ENCODE results near the gene RNF150. TPM values are rescaled to one million over a fixed set of nuclear protein-coding genes. Genes with fewer than 3 reads are reported as not detected.
"Not testable (repeated sequence)": the region's sequence is repeated elsewhere in the genome, so short reads cannot be mapped to it uniquely, and the experiment has no call there.

RNF150 gene
- polyA plus RNA-seq (2013, experiment 1 of 2) = 2.6 TPM
- 3.4 TPM for polyA plus RNA-seq (2013, experiment 2 of 2)

GRCh38 chr4:141133146-141133998 is at the start of gene RNF150:
RNF150 (minus strand) TSS chr4:141133469.
- H3K4me1 ChIP-seq (ENCODE audit: insufficient read depth, low read length) = no peaks in the 10 kb centered on the region
- no peaks in the 10 kb centered on the region for H3K36me3 ChIP-seq (ENCODE audit: insufficient read depth, low read length)
- 2% methylated on average over 50 of the region's 50 CpGs for WGBS
- H3K9ac ChIP-seq (ENCODE audit: low read depth, low read length) = peak within 1 kb of the TSS; percentile 70
- no peaks in the 10 kb centered on the region for H3K9me3 ChIP-seq (ENCODE audit: insufficient read depth, low read depth, low read length)
- H3K27me3 ChIP-seq (ENCODE audit: insufficient read depth, low read length) = peaks cover 41% of the 10 kb centered on the region
- H3K27ac ChIP-seq (ENCODE audit: low read depth, low read length) = no peak within 1 kb of the TSS
- peak within 1 kb of the TSS; percentile 90 for H3K4me3 ChIP-seq (ENCODE audit: low read length)

GRCh38 chr4:141180991-141181761 is 47.9 kb upstream of the RNF150 start:
- 89% methylated on average over 2 of the region's 2 CpGs for WGBS
- Histone ChIP-seq H3K9ac (ENCODE audit: low read depth, low read length) (no peak overlapping the region), H3K4me1 (ENCODE audit: insufficient read depth, low read length) (no peaks in the 10 kb centered on the region), H3K27me3 (ENCODE audit: insufficient read depth, low read length) (no peaks in the 10 kb centered on the region), H3K36me3 (ENCODE audit: insufficient read depth, low read length) (no peaks in the 10 kb centered on the region), H3K9me3 (ENCODE audit: insufficient read depth, low read depth, low read length) (no peaks in the 10 kb centered on the region), H3K27ac (ENCODE audit: low read depth, low read length) (no peak overlapping the region), H3K4me3 (ENCODE audit: low read length) (no peak overlapping the region)

- Histone ChIP-seq H3K27ac (ENCODE audit: low read depth, low read length) (no peak overlapping the region), H3K9ac (ENCODE audit: low read depth, low read length) (no peak overlapping the region), H3K4me3 (ENCODE audit: low read length) (no peak overlapping the region), H3K27me3 (ENCODE audit: insufficient read depth, low read length) (no peaks in the 10 kb centered on the region), H3K9me3 (ENCODE audit: insufficient read depth, low read depth, low read length) (no peaks in the 10 kb centered on the region), H3K4me1 (ENCODE audit: insufficient read depth, low read length) (no peaks in the 10 kb centered on the region), H3K36me3 (ENCODE audit: insufficient read depth, low read length) (no peaks in the 10 kb centered on the region)
- WGBS = 76% methylated on average over 7 of the region's 8 CpGs
Observed at GRCh38 chr4:141179474-141180373, 46.5 kb upstream of the RNF150 start.

GRCh38 chr4:141177171-141177570 is 43.9 kb upstream of the RNF150 start:
- Histone ChIP-seq H3K9me3 (ENCODE audit: insufficient read depth, low read depth, low read length) (no peaks in the 10 kb centered on the region), H3K4me1 (ENCODE audit: insufficient read depth, low read length) (no peaks in the 10 kb centered on the region), H3K4me3 (ENCODE audit: low read length) (no peak overlapping the region), H3K36me3 (ENCODE audit: insufficient read depth, low read length) (no peaks in the 10 kb centered on the region), H3K27ac (ENCODE audit: low read depth, low read length) (no peak overlapping the region), H3K27me3 (ENCODE audit: insufficient read depth, low read length) (no peaks in the 10 kb centered on the region), H3K9ac (ENCODE audit: low read depth, low read length) (no peak overlapping the region)
- no CpG with 5 or more reads among the region's 1 CpG for WGBS

GRCh38 chr4:141174457-141174856 is 41.2 kb upstream of the RNF150 start:
- no peak overlapping the region for H3K27ac ChIP-seq (ENCODE audit: low read depth, low read length)
- no peaks in the 10 kb centered on the region for H3K4me1 ChIP-seq (ENCODE audit: insufficient read depth, low read length)
- no peaks in the 10 kb centered on the region for H3K36me3 ChIP-seq (ENCODE audit: insufficient read depth, low read length)
- no peak overlapping the region for H3K4me3 ChIP-seq (ENCODE audit: low read length)
- 94% methylated on average over 1 of the region's 1 CpG for WGBS
- no peaks in the 10 kb centered on the region for H3K27me3 ChIP-seq (ENCODE audit: insufficient read depth, low read length)
- no peaks in the 10 kb centered on the region for H3K9me3 ChIP-seq (ENCODE audit: insufficient read depth, low read depth, low read length)
- no peak overlapping the region for H3K9ac ChIP-seq (ENCODE audit: low read depth, low read length)

- H3K4me1 ChIP-seq (ENCODE audit: insufficient read depth, low read length) = no peaks in the 10 kb centered on the region
- H3K9ac ChIP-seq (ENCODE audit: low read depth, low read length) = no peak overlapping the region
- no peak overlapping the region for H3K27ac ChIP-seq (ENCODE audit: low read depth, low read length)
- H3K36me3 ChIP-seq (ENCODE audit: insufficient read depth, low read length) = no peaks in the 10 kb centered on the region
- WGBS = 94% methylated on average over 3 of the region's 3 CpGs
- no peaks in the 10 kb centered on the region for H3K9me3 ChIP-seq (ENCODE audit: insufficient read depth, low read depth, low read length)
- no peaks in the 10 kb centered on the region for H3K27me3 ChIP-seq (ENCODE audit: insufficient read depth, low read length)
- no peak overlapping the region for H3K4me3 ChIP-seq (ENCODE audit: low read length)
Observed at GRCh38 chr4:141170671-141171070, 37.4 kb upstream of the RNF150 start.

- no peak overlapping the region for H3K9ac ChIP-seq (ENCODE audit: low read depth, low read length)
- no peaks in the 10 kb centered on the region for H3K36me3 ChIP-seq (ENCODE audit: insufficient read depth, low read length)
- H3K9me3 ChIP-seq (ENCODE audit: insufficient read depth, low read depth, low read length) = no peaks in the 10 kb centered on the region
- no peaks in the 10 kb centered on the region for H3K27me3 ChIP-seq (ENCODE audit: insufficient read depth, low read length)
- no peaks in the 10 kb centered on the region for H3K4me1 ChIP-seq (ENCODE audit: insufficient read depth, low read length)
- no peak overlapping the region for H3K4me3 ChIP-seq (ENCODE audit: low read length)
- H3K27ac ChIP-seq (ENCODE audit: low read depth, low read length) = no peak overlapping the region
Observed at GRCh38 chr4:141169391-141169790, 36.1 kb upstream of the RNF150 start.

- not testable (repeated sequence) for H3K4me3 ChIP-seq (ENCODE audit: low read length); H3K27ac ChIP-seq (ENCODE audit: low read depth, low read length); H3K9ac ChIP-seq (ENCODE audit: low read depth, low read length); H3K4me1 ChIP-seq (ENCODE audit: insufficient read depth, low read length); H3K27me3 ChIP-seq (ENCODE audit: insufficient read depth, low read length); H3K9me3 ChIP-seq (ENCODE audit: insufficient read depth, low read depth, low read length); H3K36me3 ChIP-seq (ENCODE audit: insufficient read depth, low read length)
- WGBS = 90% methylated on average over 5 of the region's 5 CpGs
Observed at GRCh38 chr4:141165001-141165400, 31.7 kb upstream of the RNF150 start.

GRCh38 chr4:141159027-141159426 is 25.8 kb upstream of the RNF150 start:
- H3K9ac ChIP-seq (ENCODE audit: low read depth, low read length) = no peak overlapping the region
- H3K27me3 ChIP-seq (ENCODE audit: insufficient read depth, low read length) = no peaks in the 10 kb centered on the region
- H3K9me3 ChIP-seq (ENCODE audit: insufficient read depth, low read depth, low read length) = no peaks in the 10 kb centered on the region
- H3K36me3 ChIP-seq (ENCODE audit: insufficient read depth, low read length) = no peaks in the 10 kb centered on the region
- no peak overlapping the region for H3K4me3 ChIP-seq (ENCODE audit: low read length)
- H3K27ac ChIP-seq (ENCODE audit: low read depth, low read length) = no peak overlapping the region
- no peaks in the 10 kb centered on the region for H3K4me1 ChIP-seq (ENCODE audit: insufficient read depth, low read length)
- 92% methylated on average over 1 of the region's 1 CpG for WGBS

- H3K9ac ChIP-seq (ENCODE audit: low read depth, low read length) = no peak overlapping the region
- H3K4me1 ChIP-seq (ENCODE audit: insufficient read depth, low read length) = no peaks in the 10 kb centered on the region
- no peak overlapping the region for H3K27ac ChIP-seq (ENCODE audit: low read depth, low read length)
- no peak overlapping the region for H3K4me3 ChIP-seq (ENCODE audit: low read length)
- no peaks in the 10 kb centered on the region for H3K36me3 ChIP-seq (ENCODE audit: insufficient read depth, low read length)
- H3K27me3 ChIP-seq (ENCODE audit: insufficient read depth, low read length) = no peaks in the 10 kb centered on the region
- no peaks in the 10 kb centered on the region for H3K9me3 ChIP-seq (ENCODE audit: insufficient read depth, low read depth, low read length)
Observed at GRCh38 chr4:141158219-141158618, 24.9 kb upstream of the RNF150 start.

- H3K9me3 ChIP-seq (ENCODE audit: insufficient read depth, low read depth, low read length) = no peaks in the 10 kb centered on the region
- H3K4me3 ChIP-seq (ENCODE audit: low read length) = no peak overlapping the region
- H3K36me3 ChIP-seq (ENCODE audit: insufficient read depth, low read length) = no peaks in the 10 kb centered on the region
- WGBS = 88% methylated on average over 4 of the region's 4 CpGs
- no peak overlapping the region for H3K9ac ChIP-seq (ENCODE audit: low read depth, low read length)
- no peaks in the 10 kb centered on the region for H3K4me1 ChIP-seq (ENCODE audit: insufficient read depth, low read length)
- no peak overlapping the region for H3K27ac ChIP-seq (ENCODE audit: low read depth, low read length)
- no peaks in the 10 kb centered on the region for H3K27me3 ChIP-seq (ENCODE audit: insufficient read depth, low read length)
Observed at GRCh38 chr4:141155586-141155985, 22.3 kb upstream of the RNF150 start.

Data from HUES64 (cell line).